DOHH2 (cell line): Measurements from ENCODE around the gene METTL26.

ENCODE experiments used
- CTCF ChIP-seq: fragments of 200-600 bp; sonication (generic); IDR thresholded peaks from one replicate; pipeline ENCODE4 v1.5.1; 2014; ENCODE audit warnings: antibody characterized with exemption, mild to moderate bottlenecking, low read depth, low read length; ENCODE audit not compliant: poor library complexity, severe bottlenecking
- EZH2phosphoT487 ChIP-seq: fragments of 200-600 bp; sonication (generic); IDR thresholded peaks from 2 replicates; pipeline ENCODE4 v1.6.1; 2017; ENCODE audit warnings: borderline replicate concordance, mild to moderate bottlenecking, antibody characterized with exemption, low read length, moderate library complexity, mixed read lengths

GRCh38 chr16:608019-608418 is 28.1 kb downstream of the METTL26 start:
- TF ChIP-seq CTCF = no peak
- no peak for TF ChIP-seq EZH2phosphoT487
